ENCODE results near the gene LCORL.

DNA sequence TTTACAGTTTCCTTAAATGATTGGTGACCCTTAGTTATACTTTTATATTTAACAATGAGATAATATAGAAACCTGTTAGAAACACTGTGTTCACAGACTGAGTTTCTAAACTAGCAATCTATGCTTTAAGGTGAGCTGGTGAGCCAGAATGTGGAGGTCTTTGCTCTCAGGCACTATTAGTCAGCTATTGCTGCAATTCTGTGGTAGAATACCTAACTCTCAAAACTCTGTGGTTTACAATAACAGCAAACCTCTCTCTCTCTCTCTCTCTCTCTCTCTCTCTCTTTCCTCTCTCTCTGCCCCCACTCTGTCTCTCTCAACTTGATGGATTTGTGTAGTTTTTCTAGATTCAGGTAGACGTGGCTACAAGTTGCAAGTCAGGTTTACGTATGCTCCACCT lies 17.6 kb upstream of the LCORL start:
- TF ChIP-seq, protein P1, sequence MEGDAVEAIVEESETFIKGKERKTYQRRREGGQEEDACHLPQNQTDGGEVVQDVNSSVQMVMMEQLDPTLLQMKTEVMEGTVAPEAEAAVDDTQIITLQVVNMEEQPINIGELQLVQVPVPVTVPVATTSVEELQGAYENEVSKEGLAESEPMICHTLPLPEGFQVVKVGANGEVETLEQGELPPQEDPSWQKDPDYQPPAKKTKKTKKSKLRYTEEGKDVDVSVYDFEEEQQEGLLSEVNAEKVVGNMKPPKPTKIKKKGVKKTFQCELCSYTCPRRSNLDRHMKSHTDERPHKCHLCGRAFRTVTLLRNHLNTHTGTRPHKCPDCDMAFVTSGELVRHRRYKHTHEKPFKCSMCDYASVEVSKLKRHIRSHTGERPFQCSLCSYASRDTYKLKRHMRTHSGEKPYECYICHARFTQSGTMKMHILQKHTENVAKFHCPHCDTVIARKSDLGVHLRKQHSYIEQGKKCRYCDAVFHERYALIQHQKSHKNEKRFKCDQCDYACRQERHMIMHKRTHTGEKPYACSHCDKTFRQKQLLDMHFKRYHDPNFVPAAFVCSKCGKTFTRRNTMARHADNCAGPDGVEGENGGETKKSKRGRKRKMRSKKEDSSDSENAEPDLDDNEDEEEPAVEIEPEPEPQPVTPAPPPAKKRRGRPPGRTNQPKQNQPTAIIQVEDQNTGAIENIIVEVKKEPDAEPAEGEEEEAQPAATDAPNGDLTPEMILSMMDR (conservative IDR thresholded peaks at IDR 0.05; ENCODE audit: low read length), result no peak
- TF ChIP-seq EZH2phosphoT487 (IDR thresholded peaks at IDR 0.05; ENCODE audit: borderline replicate concordance), result no peak
